GM18868 (cell line): ENCODE measurements around the gene VCAN.
"Not testable (repeated sequence)": the region's sequence is repeated elsewhere in the genome, so short reads cannot be mapped to it uniquely, and the experiment has no call there.

Experiments
- ATAC-seq: cut with Tn5 transposase; IDR thresholded peaks from one replicate; pipeline ENCODE4 v1.9.1; 2021; ENCODE audit warnings: mild to moderate bottlenecking, moderate library complexity; ENCODE audit not compliant: unreplicated experiment

The VCAN gene

GRCh38 chr5:83471405-83472212 is at the start of gene VCAN:
TSS of gene VCAN (plus strand) at chr5:83471744. CDS start at chr5:83483519, 11,775 bp downstream.
- ATAC-seq: no peak

GRCh38 chr5:83422284-83422683 is 49.3 kb upstream of the VCAN start:
- ATAC-seq: no peak

DNA sequence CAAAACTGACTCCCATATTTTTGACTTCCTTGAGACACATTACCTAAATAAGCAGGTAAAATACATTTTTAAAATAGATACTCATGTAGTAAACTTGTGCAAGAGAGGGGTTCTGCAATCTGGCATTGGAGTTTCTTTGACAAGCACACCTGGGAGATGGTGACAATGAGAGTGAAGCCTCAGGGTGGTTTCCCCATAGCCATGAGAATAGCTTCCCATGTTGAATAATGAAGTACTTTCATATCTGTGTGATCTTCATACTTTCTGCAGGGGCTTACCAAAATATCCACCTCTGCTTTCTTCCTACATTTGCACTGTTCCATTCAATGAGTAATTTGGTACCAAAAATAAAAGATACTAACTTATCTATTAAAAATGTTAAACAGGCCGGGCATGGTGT is 44.7 kb upstream of the VCAN start:
- peak; percentile 84 for ATAC-seq

GRCh38 chr5:83428126-83428525 is 43.4 kb upstream of the VCAN start:
- ATAC-seq: no peak

DNA sequence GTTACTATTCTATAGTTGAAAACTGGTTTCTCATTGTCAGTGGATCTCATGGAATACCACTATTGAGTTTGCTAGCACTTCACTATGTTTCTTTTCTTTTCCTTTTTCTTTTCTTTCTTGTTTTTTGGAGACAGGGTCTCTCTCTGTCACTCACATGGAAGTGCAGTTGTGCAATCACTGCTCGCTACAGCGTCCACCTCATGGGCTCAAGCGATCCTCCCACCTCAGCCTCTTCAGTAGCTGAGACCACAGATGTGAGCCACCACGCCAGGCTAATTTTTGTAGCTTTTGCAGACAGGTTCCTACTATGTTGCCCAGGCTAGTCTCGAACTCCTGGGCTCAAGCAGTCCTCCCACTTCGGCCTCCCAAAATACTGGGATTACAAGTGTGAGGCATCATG is 42.7 kb upstream of the VCAN start:
- no peak for ATAC-seq

- peak; percentile 53 for ATAC-seq
Observed at GRCh38 chr5:83430130-83431010, 41.2 kb upstream of the VCAN start.

DNA sequence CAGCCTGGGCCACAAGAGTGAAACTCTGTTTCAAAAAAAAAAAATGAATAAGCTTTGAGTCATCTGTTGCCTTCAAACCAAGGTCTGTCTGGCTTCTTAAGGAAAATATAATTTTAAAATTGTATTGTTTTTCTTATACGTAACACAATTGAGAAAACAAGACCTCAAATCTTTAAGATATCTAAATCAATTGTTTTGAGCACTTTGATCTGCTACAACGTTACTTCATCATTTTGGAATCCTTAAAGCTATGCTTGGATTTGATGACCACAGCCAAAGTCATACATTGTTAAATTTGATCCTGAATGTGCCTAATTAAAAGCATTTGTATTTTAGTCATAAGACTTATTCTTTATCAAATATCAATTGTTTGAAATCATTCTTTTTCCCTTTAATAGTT is 37.7 kb upstream of the VCAN start:
- no peak for ATAC-seq

DNA sequence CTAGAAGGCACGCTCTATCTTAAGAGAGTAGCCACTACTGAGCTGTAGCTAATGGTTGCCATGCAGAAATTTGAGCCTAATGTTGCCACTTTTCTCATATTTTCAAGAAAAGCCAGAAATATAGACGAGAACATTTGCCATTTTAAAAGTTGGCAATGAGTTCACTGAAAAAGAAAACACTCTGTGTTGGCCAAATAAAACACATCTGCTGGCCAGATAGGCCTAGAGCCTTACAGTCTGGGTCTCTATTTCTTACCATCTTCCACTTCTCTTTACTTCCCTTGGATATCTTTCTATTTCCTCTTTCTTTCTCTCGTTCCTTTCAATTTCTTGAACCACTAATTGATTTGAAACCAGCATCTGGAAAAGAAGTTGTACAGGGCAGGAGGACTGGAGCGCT is 36.6 kb upstream of the VCAN start:
- no peak for ATAC-seq

GRCh38 chr5:83436276-83436675 is 35.3 kb upstream of the VCAN start:
- ATAC-seq: no peak

GRCh38 chr5:83437697-83438096 is 33.8 kb upstream of the VCAN start:
- ATAC-seq: not testable (repeated sequence)

GRCh38 chr5:83440826-83441225 is 30.7 kb upstream of the VCAN start:
- no peak for ATAC-seq

DNA sequence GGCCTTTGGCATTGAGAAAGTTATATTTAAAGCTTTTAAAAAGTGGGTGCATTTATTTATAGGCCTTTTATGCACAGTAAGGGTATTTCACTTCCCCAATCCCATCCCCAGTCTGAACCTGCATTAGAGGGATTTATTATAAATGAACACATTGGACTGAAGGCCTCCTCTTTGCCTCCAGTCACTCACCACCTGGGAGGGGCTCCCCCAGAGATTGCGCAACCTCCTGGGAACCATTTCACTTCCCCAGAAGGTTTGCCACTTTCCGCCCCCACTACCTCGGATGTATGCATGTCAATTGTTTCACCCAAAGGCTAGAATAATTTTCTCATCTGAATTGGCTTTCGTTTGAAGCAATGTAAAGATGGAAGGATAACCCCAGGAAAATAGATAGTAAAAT is 29.8 kb upstream of the VCAN start:
- ATAC-seq: peak; percentile 98

DNA sequence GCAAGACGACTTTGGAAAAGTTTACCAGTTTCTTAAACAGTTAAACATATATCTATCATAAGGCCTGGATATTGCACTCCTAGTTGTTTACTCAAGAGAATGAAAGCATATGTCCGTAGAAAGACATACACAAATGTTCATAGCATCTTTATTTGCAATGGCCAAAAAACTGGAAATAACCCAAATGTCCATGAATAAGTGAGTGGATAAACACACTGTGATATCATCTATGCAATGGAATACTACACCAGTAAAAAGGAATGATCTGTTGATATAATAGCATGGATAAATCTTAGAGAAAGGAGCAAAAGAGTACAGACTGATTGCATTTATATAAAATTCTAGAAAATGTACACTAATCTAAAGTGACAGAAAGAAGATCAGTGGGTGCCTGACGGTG is 28.0 kb upstream of the VCAN start:
- ATAC-seq: no peak

DNA sequence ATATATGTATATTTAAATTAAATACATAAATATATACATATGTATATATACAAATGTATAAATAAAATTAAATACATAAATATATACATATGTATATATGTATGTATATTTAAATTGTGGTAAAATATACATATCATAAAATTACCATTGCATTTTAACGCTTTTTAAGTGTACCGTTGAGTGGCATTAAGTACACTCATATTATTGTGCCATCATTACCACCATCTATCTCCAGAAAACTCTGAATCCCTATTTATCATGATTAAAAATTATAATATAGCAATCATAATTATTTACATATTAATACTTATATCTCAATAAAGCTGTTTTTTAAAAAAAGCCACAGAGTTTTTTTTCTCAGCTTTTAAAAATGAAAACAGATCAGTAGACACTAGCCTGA is 27.1 kb upstream of the VCAN start:
- ATAC-seq: no peak

GRCh38 chr5:83446253-83446947 is 25.1 kb upstream of the VCAN start:
- no peak for ATAC-seq

DNA sequence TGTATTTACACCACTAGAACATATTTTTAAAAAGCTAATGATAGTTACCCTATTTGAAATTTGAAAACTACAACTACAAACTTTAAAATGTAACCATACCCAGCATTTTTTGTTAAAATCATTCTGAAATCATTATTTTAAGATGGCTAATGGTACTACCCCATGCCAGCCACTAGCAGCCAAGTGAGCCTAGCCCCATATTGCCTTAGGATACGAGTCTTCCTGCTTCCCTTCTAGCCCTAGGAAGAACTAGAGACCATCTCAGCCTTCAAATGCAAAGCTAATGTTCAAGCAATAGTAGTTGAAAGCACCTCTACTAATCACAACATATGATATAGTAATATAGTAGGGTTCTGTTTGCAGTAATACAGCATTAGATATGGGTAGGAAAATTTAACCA is 24.0 kb upstream of the VCAN start:
- ATAC-seq: no peak

GRCh38 chr5:83450183-83450966 is 21.2 kb upstream of the VCAN start:
- ATAC-seq: no peak

- no peak for ATAC-seq
Observed at GRCh38 chr5:83450967-83451248, 20.6 kb upstream of the VCAN start.

DNA sequence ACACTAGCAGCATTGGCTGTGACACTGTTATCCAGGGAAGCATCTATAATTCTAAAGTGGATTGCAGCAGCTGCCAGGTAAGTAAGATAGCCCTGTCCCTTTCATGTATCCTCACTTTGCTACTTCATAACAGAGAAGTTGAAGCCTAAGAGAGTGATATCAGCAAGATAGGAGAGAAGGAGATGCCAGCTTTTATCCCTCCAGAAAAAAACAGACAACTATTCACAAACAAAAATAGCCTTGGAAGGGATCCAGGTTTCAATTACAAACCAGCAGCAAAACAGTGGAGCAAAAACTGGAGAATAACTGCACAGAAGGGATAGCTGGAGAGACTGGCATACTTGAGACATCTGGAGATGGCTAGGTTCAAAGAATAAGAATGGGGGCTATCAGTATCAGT is 19.6 kb upstream of the VCAN start:
- no peak for ATAC-seq

DNA sequence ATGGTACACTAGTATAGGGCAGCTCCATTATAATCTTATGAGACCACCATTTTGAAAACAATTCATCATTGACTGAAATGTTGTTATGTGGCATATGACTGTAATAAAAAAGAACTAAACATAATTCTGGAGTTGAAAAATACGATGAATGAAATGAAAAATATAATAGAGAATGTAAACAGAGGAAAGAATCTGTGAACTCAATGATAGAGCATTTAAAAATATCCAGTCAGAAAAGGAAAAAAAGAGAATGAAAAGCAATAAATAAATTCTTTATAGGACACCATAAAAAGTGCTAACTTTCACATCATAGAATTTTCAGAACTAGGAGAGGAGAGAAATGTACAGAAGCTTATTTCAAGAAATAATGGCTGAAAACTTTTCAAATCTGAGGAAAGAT is 17.6 kb upstream of the VCAN start:
- no peak for ATAC-seq

- ATAC-seq: no peak
Observed at GRCh38 chr5:83464261-83464660, 7.3 kb upstream of the VCAN start.
